Nephron (organoid): ENCODE measurements around the gene ZNF467.

Experiments used
- H3K27ac Mint-ChIP-seq, 3 experiments: 2 replicates each; pipeline ENCODE4 v1.8.0; 2020; ENCODE audit warnings: mixed read lengths in 3 of 3, mild to moderate bottlenecking in 2 of 3, moderate library complexity in 1 of 3
- H3K27me3 Mint-ChIP-seq: 2 replicates; pipeline ENCODE4 v1.8.0; 2021; ENCODE audit warnings: low read depth, mild to moderate bottlenecking, moderate library complexity, mixed read lengths
- H3K36me3 Mint-ChIP-seq: 2 replicates; pipeline ENCODE4 v1.8.0; 2020; ENCODE audit warnings: low read depth, mixed read lengths
- H3K4me1 Mint-ChIP-seq: 2 replicates; pipeline ENCODE4 v1.8.0; 2020; ENCODE audit warnings: mixed read lengths
- H3K4me3 Mint-ChIP-seq, 3 experiments: 2 replicates each; pipeline ENCODE4 v1.8.0; 2020; ENCODE audit warnings: mild to moderate bottlenecking in 3 of 3, mixed read lengths in 3 of 3, moderate library complexity in 2 of 3
- H3K9me3 Mint-ChIP-seq: 2 replicates; pipeline ENCODE4 v1.8.0; 2020; ENCODE audit warnings: mixed read lengths
- CTCF ChIP-seq, 3 experiments: fragments of 200-600 bp; sonication (generic); IDR thresholded peaks; one replicate each; pipeline ENCODE4 v1.5.0; 2021; ENCODE audit warnings: antibody characterized with exemption in 3 of 3; ENCODE audit not compliant: unreplicated experiment in 3 of 3

The ZNF467 gene

GRCh38 chr7:149783386-149784250, 10.2 kb upstream of the ZNF467 start:
- no peak for TF ChIP-seq CTCF (IDR thresholded peaks at IDR 0.05; ENCODE audit: unreplicated experiment in 3 of 3)

GRCh38 chr7:149782682-149783345, 9.4 kb upstream of the ZNF467 start:
- Mint-ChIP-seq H3K9me3 (no peaks in the 10 kb centered on the region), H3K4me3 (no peak overlapping the region), H3K27me3 (peaks cover 3% of the 10 kb centered on the region), H3K4me1 (peaks cover 6% of the 10 kb centered on the region), H3K36me3 (no peaks in the 10 kb centered on the region), H3K27ac (no peak overlapping the region)
- no peak for TF ChIP-seq CTCF (IDR thresholded peaks at IDR 0.05; ENCODE audit: unreplicated experiment in 3 of 3)

More at GRCh38 chr7:149783386-149784250, 10.2 kb upstream of the ZNF467 start:
- Mint-ChIP-seq H3K4me1 (peaks cover under 1% of the 10 kb centered on the region), H3K27ac (no peak overlapping the region), H3K27me3 (peaks cover 9% of the 10 kb centered on the region), H3K36me3 (no peaks in the 10 kb centered on the region), H3K9me3 (no peaks in the 10 kb centered on the region), H3K4me3 (no peak overlapping the region)

- Mint-ChIP-seq H3K27me3 (no peaks in the 10 kb centered on the region), H3K4me3 (no peak overlapping the region), H3K36me3 (no peaks in the 10 kb centered on the region), H3K9me3 (no peaks in the 10 kb centered on the region), H3K27ac (no peak overlapping the region), H3K4me1 (peaks cover 6% of the 10 kb centered on the region)
- TF ChIP-seq CTCF (IDR thresholded peaks at IDR 0.05; ENCODE audit: unreplicated experiment in 3 of 3), result no peak
Observed at GRCh38 chr7:149781921-149782320, 8.5 kb upstream of the ZNF467 start.

GRCh38 chr7:149780636-149781419, 7.4 kb upstream of the ZNF467 start:
- H3K27ac Mint-ChIP-seq, result no peak overlapping the region
- no peaks in the 10 kb centered on the region for H3K27me3 Mint-ChIP-seq
- no peak for TF ChIP-seq CTCF (IDR thresholded peaks at IDR 0.05; ENCODE audit: unreplicated experiment in 3 of 3)
- no peaks in the 10 kb centered on the region for H3K36me3 Mint-ChIP-seq
- H3K4me1 Mint-ChIP-seq, result peaks cover 6% of the 10 kb centered on the region
- no peak overlapping the region for H3K4me3 Mint-ChIP-seq
- no peaks in the 10 kb centered on the region for H3K9me3 Mint-ChIP-seq

- H3K4me3 Mint-ChIP-seq, result no peak overlapping the region
- no peak overlapping the region for H3K27ac Mint-ChIP-seq
- no peaks in the 10 kb centered on the region for H3K36me3 Mint-ChIP-seq
- no peak for TF ChIP-seq CTCF (IDR thresholded peaks at IDR 0.05; ENCODE audit: unreplicated experiment in 3 of 3)
- H3K9me3 Mint-ChIP-seq, result no peaks in the 10 kb centered on the region
- no peaks in the 10 kb centered on the region for H3K27me3 Mint-ChIP-seq
- peaks cover 12% of the 10 kb centered on the region for H3K4me1 Mint-ChIP-seq
Observed at GRCh38 chr7:149780056-149780455, 6.7 kb upstream of the ZNF467 start.
